HG02588 (cell line): ENCODE data around the gene DIS3L2.

Source experiments
- ATAC-seq: cut with Tn5 transposase; IDR thresholded peaks from one replicate; pipeline ENCODE4 v1.9.1; 2021; ENCODE audit warnings: mild to moderate bottlenecking, moderate library complexity; ENCODE audit not compliant: unreplicated experiment

Gene DIS3L2

DNA sequence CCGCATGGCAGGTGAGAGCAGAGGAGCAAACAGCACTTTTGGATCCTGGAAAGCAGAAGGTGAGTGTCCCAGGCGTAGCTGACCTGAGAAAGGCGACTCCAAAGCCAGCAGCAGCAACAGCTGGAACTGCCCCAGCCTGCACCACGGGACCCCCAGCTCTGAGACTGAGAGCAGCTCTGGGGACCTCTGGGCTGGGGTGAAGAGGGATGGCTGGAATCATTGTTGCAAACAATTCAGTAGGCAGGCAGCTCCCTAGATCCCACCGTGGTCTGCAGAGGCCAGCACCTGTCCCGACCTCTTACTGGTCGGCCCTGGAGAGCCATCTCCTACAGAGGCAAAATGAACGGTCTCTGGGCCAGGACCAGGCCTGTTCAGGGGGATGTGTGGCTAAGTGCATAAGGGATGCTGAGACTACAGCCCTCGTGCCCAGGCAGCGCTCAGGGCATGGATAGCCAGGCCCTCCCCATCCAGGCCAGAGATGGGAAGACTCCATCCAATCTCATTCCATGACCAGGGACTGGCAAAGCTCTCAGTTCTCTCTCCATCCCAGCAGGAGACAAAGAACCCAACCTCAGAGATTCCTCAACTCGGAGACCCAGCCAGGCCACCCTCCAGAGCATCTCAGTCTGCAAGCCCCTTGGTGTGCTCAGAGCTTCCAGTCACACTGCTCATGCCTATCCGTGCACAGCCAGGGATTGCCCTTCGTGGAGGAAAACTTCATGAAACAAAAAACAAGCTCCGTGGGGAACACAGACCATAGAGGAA lies 378.8 kb downstream of the DIS3L2 start:
- no peak for ATAC-seq

DNA sequence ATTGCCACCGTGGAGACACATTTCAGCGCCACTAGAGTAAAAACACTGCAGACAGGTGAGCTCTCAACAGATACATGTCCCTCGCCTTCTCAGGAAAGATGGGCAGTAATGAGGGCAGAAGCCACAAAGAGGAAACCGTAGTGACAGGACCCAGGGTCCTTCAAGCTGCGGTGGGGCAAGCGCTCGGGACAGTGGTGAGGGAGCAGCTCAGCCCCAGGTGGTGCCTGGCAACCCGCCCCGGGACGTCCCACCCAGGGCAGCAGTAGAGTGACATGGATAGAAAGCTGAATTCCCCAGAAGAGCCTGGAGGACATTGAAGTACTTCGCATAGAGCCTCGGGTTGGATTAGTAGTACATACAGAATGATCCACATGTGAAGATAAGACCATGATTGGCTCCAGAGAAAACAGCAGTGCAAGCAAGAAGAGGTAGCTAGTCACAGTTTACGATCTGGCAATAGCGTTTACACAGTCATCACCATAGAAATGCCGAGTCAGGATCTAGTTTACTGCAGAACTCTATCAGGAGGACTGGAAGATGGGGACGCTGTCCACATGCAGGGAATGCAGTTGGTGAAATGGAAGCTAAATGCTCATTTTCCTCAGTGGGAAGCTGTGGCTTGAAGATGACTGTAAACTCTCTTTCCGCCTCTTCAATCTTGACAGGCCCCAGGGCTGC lies 379.7 kb downstream of the DIS3L2 start:
- ATAC-seq = no peak

DNA sequence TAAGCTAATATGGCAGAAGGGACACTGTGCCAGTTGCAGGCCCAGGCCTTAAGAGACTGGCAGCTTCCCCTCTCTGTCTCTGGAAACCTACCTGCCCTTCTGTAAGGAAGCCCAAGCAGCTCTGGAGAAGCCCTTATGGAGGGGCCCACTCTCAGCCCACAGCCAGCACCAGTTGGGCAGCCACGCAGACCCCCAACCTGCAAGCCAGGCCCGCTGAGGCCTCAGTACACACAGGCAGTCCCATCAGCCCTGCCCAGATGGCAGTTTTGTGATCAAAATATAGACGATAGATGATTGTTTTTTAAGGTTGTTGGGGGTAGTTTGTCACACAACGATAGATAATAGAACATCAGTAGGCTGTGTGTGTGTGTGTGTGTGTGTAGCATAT lies 380.2 kb downstream of the DIS3L2 start:
- ATAC-seq = no peak

DNA sequence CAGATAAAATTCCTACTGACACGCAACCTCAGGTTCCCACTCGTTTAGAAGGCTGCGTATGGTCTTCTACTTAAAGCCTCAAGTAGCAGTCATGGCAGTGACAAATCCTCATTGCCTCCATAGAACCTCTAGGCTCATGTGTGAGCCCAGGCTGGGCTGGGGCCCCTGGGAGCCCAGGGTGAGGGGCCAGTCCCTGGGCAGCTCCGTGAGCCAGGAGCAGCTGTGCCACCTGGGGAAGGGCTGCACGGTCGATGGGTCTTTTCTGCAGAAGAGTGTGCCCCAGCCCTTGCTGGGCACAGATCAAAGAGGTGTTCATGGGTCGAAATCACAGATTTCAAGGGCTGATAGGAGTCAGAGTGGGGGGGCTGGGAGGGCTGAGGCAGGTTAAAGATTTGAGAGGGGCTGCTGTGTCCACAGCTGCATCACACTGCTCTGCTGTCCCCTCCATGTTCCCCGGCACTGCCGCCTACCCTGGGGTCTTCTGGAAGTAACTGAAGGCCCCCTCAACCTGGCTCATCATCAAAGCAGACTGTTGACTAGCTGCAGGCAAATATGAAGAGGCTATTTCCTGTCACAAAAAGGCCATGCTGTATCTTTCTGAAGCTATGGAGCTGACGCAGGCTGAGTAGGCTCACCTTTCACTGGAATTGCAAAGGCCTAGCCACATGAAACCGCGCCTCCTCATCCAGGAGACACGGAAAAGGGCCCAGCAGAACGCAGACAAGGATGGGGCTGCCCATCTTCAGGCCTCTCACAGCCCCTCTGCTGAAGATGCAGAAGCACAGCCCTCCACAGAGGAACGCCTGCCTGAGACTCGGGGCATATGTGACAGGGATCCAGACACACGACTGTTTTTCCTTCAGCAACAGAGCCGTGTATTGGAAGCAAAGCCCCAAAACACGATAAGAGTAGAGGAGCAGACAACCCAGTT lies 381.4 kb downstream of the DIS3L2 start:
- ATAC-seq = no peak

DNA sequence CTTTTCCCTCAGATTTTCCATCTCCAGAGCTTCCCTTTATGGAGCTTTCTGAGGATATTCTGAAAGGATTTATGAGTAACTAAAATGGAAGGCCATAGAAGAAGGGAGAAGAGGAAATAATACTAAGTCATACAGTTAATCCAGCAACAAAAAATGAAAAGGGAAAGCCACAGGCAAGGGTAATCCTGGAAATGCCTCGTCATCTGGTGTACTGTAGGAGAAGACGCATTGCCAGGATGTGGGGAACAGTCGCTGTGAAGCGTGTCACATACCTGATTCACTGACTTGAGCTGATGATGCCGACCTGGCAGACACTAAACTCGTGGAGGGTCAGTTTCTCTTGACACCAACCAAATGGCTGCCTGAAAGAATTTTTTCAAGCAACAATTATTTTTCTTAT lies 382.3 kb downstream of the DIS3L2 start:
- no peak for ATAC-seq

DNA sequence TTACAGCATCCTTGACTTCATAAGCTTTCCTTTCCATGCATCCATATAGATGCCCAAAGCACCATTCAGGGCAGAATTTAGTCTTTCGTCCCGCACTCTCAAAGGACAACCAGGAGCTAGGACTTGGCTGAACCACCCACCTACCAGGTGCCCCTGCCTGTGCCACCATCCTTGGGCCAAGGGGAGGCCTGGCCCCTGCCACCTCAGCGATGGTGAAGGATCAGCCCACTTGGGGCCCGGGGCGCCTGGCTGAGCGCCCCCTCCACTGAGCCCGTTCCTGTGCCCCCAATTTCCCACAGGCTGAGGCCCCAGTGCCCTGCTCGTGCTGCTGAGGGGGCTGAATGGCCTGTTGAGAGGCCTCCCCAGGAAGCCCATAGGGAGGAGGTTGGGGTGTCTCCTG lies 383.7 kb downstream of the DIS3L2 start:
- no peak for ATAC-seq

DNA sequence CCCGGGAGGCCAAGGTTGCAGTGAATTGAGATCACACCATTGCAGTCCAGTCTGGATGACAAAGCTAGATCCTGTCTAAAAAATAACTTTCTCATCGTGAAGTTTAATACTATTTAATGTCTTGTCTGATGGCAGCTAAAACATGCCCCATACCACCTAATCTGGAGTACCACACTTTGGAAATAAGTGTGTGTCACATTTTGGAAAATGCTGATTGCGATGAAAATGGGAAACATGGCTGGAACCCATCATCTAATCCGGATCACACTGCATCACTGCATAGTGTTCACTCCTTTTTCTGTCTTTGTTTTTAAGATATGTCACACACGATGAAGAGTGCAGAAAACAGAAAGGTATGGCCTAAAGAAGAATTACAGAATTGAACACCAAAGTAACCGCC lies 385.9 kb downstream of the DIS3L2 start:
- no peak for ATAC-seq

DNA sequence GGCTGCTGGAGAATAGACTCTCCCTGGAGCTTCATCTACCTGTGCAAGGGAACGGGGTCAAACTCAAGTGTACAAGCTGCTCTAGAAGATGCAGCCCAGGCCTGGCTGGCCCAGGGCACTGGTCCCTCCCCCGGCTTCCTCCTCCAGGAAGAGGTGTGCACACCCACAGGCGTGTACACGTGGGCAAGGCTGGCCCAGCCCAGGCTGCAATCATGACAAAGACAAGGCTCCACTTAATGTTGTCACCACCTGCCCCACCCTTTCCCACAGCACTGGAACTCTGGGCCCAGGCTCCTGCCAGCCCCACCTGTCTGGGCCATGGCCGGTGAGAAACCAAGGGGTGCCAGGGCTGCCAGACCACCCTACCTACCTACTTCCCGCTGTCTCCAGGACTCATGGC lies 387.4 kb downstream of the DIS3L2 start:
- ATAC-seq = no peak

DNA sequence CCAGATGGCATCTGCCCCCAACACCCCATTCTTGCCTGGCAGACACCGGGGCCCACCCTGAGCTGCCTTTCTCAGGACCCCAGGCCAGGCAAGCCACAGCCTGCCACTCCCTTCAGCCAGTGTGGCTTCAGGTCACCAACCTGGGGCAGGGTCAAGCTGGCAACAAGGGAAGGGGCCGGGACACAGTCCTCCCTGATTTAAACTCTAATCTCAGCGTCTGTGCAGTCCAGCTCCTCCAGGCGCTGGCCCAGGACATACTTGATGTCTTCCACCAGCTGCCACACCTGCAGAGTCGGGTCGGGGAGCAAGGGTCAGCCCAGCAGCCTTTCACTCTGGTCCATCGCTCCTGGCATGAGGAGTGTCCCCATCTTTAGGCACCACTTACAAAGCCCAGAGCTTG lies 388.0 kb downstream of the DIS3L2 start:
- ATAC-seq = no peak

DNA sequence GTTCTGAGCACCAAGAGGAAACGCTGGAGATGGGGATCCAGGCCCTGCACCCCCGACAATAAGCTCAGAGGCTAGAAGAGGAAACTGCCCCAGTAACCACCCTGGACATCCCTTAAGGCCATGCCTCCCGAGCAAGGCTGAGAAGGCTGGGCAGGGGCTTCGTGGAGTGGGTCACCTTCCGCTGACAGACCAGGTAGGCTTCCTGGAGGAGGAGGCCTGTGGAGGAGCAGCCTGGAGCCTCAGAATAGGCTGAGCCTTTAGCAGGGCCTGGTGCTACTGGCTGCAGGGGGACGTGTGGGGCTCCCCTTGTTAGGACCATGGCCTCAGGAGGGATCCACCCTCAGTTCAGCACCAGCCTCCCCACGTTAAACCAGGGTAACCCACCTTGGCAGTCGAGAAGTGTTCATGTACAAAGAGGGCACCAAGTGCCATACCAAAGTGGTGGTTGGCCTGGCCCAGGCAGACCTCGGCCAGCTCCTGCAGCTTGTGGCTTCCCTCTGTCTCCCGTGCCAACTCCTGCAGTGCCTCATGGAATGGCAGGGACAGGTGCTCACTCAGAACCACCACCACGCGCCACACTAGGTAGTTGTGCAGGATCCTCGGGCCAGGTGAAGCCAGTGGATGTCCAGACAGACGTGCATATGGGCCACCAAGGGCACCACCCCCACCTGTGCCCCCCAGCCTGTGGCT lies 388.6 kb downstream of the DIS3L2 start:
- ATAC-seq = no peak

DNA sequence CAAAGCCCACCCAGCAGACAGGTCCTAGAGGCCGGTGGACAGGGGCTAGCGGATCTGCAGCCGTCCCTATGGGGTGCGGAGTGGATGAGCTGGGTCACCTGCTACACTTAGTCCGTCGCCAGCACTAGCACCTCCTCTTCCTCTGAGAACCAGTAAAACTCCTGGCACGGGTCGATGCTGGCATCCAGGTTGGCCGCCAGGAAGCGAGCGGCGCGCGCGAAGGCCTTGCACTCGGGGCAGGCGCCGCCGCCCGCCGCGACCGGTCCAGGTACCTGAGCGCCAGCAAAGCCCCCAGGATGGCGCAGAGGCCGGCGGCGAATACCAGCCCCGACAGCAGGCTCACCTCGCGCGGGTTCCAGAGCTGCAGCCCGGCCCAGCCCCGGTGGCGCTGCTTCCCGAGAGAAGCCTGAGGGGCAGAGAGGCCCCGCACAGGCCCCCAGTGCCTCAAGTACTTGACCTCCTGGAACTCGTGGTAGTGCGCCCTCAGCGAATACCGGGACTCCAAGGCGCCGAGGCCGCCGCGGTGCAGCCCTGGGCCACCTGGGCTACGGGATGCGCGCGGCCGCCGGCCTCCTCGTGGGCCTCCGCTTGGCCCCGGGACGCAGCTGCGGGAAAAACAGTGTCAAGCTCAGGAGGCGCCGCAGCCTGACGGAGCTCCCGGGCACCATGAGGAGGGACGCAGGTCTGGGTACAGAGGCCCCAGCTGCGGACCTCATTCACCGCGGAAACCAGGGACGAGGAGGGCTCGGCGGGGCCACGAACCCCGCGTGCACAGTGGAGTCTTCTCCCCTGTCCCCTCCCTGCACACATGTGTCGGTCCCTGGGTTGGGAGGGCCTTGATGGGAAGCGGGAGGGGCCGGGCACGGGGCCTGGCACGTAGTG lies 389.5 kb downstream of the DIS3L2 start:
- ATAC-seq = no peak

DNA sequence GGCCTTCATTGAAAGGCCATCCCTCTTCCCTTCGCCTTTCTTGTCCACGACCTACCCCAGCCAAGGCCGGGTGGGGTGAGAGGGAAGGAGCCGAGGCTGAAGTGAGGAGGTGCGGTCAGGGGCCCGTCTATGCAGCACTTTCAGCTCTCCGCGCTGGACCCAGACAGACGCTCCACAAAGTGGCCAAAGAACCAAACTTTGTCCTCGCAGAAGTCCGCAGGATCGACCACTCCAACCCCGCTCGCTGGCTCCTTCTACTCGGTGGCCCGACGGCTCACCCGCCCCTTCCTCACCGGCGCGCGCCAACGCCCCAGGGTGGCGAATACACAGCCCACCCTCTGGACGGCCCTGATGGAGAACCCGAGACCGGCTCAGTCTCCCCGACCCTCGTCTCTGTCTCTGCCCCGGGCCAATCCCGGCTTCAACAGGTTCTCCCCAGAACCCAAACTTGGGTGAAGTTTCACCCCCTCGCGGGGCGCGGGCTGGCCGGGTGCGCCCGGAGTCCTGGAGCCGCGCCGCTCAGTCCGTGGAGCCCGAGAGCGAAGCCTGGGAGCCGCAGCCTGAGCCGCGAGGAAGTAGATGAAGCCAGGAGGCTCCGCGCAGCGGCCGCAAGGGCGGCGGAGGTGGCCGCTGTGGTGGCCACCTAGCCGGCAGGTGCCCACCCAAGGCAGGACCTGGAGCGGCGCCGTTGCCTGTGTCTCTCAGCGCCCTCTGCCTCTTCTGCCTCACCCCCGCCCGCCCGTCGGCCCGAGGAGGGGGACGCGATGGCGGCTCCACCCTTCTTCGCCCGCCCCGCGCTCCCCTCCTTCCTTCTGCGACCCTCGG lies 390.4 kb downstream of the DIS3L2 start:
- ATAC-seq = no peak

DNA sequence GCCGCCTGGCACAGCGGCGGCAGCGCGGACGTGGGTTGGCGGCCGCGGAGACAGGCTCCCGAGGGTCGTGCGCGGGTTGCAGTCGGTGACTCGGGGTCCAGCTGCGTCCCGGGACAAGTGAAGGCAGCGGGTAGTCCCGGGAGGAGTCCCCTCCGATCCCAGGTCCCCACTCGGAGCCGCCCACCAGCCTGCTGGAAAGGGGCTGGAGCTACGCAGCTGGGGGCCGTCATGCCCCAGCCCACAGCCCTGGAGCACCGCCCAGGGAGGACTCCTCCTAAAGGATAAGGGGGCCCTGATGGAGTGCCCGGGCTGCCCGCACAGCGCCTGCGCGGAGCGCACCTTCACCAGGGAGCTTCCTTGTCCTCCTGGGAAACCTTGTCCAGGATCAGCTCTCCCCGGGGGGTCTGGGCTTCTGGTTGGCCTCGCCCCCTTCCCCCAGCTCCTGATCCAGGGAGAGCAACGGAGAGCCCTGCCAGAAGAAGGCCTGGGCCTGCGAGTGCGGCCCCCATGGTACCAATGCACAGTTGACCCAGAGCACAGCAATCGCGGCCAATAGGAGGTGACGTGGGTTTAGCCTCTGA lies 391.1 kb downstream of the DIS3L2 start:
- no peak for ATAC-seq

DNA sequence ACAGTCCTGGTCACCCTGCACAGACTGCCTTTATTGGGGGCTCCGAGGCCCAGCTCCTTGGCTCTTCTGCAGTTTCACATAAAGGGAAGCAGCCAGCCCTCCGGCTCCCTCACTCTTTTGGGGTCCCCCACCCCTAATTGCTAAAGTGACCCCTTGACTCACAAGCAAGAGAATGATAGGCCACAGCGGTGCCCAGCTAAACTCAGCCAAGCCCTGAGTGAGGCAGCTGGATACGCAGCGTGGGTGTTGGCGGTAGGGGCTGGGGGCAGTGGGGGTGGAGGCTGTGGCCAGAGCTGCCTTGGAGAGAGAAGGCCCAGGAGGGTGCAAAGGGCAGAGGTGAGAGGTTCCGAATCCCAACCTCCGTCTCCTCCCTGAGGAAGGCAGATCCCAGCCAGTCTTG lies 391.6 kb downstream of the DIS3L2 start:
- no peak for ATAC-seq

DNA sequence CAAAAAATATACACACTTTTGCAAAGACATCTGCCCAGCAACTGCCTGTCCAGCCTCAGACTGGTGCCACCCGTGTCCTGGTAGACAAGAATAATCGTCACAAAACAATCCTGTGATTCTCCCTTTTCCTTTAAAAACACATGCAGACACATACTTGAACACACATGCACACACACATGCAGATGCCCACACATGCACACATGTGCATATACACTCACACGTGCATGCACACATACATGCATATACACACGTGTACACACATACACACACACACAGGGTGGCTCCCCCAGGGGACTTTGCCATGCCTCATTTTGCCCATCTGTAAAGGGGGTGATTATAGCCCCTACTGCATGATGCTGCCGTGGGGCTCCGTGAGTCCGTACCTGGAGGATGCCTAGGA lies 392.1 kb downstream of the DIS3L2 start:
- no peak for ATAC-seq

DNA sequence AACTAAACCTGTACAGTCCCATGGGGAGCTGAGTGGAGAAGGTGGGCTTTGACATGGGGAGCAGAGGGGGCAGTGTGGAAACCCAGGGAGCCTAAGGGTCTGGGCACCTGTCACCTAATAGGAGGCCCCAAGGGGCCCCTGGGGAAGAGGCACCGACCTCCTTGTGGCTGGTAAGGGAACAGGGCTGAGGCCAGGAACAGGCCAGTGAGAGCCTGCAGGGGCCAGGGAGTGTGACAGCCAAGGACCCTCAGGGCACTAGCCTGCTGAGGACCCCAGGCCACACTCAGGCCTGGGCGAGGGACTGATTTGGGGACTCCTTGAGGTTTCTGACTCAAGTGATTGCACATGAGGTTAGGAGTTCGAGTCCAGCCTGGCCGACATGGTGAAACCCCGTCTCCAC lies 392.6 kb downstream of the DIS3L2 start:
- no peak for ATAC-seq

DNA sequence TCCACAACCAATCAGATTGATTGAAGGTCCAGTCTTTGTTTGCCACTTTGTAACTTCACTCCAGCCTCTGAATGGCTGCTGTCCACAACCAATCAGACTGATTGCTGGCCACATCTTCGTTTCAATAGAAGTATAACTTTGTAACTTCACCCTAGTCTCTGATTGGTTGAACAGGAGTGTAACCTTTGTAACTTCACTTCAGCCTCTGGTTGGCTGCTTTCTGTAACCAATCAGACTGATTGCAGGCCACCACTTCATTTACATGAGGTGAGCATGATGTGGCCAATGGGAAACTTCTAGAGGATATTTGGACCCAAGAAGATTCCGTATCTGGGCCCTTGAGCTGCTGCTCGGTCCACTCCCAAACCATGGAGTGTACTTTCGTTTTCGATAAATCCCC lies 400.1 kb downstream of the DIS3L2 start:
- ATAC-seq = no peak

DNA sequence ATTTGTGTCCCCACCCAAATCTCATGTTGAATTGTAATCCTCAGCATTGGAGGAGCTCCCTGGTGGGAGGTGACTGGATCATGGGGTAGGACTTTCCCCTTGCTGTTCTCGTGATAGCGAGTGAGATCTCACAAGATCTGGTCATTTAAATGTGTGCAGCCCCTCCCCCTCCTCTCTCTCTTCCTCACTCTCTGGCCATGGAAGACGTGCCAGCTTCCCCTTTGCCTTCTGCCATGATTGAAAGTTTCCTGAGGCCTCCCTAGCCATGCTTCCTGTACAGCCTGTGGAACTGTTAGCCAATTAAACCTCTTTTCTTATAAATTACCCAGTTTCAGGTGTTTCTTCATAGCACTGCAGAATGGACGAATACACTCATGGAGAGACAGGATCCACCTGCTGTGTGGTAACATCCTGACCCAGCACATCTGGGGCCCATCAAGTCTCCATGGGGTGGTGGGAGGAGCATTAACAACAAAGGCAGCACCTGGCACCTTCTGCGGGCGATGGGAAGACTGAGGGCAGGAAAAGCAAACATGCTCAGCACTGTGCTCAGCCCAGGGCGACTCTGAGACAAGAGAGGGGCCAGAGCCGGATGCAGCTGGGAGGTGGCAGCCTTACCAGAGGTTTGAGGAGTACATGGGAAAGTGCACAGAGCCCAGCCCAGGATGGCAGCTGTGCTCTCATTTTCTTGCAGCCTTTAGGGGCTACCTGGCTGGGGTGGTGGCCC lies 400.8 kb downstream of the DIS3L2 start:
- ATAC-seq = no peak
